Stimulated activated CD4-positive, alpha-beta T cell treated with anti-CD3 and anti-CD28 coated beads, Interleukin-1b, Interleukin-23, amount 100 ng/mL, for 24 hours (primary cell): ENCODE results near the gene PDK1.
A peak's percentile ranks its signal among the peaks of the same experiment; 100 is the strongest.
"Not testable (repeated sequence)": the region's sequence is repeated elsewhere in the genome, so short reads cannot be mapped to it uniquely, and the experiment has no call there.

ENCODE experiments used
- DNase-seq, 4 experiments: peaks; one replicate each; pipeline ENCODE4 v3.0.0-alpha.2; 2020; ENCODE audit warnings: low read depth in 4 of 4, low spot score in 1 of 4

The PDK1 gene

GRCh38 chr2:172552547-172553291 lies 3.2 kb upstream of the PDK1 start:
- no peak for DNase-seq

GRCh38 chr2:172554352-172555271 lies 1.3 kb upstream of the PDK1 start:
- no peak for DNase-seq

GRCh38 chr2:172555272-172555521 lies 693 bp upstream of the PDK1 start:
- DNase-seq, result no peak

- peak; percentile 16 to 62 (median 44) for DNase-seq
Measured at GRCh38 chr2:172556284-172557033, 569 bp downstream of the PDK1 start.

DNA sequence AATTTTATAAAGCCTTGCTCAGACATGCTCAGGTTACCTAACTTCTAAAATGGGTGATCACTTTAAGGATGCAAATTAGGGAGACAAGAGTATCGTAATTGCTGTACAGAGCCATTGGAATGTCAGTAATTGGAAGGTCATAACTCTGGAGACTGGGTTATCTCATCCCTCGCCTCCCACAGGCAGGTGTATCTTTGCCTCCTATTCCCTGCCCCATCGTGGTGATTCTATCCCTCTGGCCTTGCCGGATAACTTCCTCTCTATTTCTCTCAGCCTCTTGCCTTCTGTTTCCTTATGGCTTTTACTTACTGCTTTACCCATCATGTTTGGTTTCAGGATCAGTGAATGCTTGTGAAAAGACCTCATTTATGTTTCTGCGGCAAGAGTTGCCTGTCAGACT lies 2.5 kb downstream of the PDK1 start:
- no peak for DNase-seq

DNA sequence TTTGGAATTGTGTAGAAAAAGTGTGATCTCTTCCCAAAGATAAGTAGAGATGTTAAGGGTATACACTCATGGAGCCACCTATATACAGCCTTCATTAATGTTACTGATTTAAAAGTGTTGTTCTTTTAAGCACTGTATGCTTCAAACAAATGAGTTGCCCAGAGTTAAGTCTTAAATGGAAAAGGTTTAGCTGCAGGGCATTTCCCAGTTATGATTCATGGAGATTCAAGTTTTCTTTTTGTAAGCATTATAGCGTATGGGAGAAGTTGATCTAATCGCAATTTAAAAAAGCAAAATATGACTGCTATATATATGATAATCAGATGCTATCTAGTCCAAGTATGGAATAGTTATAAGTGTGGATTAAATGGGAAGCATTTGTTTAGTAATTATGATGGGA lies 4.8 kb downstream of the PDK1 start:
- no peak for DNase-seq

- no peak for DNase-seq
Measured at GRCh38 chr2:172561270-172561669, 5.4 kb downstream of the PDK1 start.

DNA sequence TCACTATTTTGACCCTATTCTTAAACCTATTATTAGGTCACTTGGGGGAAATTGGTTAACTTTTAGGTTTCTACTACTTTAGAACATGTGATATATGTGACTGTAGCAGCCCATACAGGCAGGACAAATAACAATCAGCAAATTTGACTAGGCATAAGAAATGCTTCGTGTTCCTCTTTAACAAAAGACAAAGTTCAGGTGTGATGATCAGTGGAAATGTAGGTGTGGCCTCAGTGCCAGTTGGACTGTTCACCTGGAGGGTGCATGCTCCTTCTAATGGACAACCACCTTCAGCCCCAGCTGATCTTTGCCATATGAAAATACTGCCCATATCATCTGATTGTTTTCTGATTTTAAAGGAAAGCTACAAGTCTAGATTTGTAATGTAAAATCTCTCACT lies 6.4 kb downstream of the PDK1 start:
- DNase-seq, result no peak

DNA sequence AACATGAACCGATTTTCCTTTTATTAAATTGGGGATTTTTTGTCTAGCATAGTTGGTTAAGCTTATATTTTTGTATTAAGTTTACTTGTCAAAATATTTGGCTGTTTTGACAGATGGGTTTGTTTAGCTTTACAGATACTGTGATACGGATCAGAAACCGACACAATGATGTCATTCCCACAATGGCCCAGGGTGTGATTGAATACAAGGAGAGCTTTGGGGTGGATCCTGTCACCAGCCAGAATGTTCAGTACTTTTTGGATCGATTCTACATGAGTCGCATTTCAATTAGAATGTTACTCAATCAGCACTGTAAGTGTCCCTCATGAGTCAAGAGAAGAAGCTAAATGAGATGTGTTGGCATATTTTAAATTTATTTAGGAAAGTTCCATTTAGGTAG lies 8.5 kb downstream of the PDK1 start:
- no peak for DNase-seq

DNA sequence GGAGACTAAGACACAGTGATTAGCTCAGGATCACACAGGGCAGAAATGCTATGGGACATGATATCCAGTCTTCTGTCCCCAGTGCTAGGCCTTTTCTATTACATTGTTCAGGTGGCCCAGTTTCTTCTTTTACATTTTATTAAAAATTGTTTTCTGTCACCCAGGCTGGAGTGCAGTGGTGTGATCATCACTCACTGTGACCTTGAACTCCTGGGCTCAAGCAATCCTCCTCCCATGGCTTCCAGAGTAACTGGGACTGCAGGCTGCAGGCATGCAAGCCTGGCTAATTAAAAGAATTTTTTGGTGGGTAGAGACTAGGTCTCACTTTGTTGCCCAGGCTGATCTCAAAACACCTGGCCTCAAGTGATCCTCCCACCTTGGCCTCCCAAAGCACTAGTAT lies 15.4 kb downstream of the PDK1 start:
- DNase-seq, result no peak

GRCh38 chr2:172572981-172573380 lies 17.1 kb downstream of the PDK1 start:
- no peak for DNase-seq

GRCh38 chr2:172574965-172575364 lies 19.1 kb downstream of the PDK1 start:
- no peak for DNase-seq

DNA sequence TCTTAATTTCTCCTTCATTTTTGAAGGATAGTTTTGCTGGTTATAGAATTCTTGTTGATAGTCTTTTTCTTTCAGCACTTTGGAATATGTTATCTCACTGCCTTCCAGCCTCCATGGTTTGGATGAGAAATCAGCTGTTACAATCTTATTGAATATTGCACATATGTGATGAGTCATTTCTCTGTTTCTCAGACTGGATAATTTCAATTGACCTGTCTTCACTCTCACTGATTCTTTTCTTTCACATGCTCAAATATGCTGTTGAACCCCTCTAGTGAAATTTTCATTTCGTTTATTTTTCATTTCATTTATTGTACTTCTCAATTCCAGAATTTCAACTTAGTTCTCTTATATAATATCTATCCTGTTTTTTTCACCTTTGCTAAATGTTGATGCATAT lies 22.2 kb downstream of the PDK1 start:
- no peak for DNase-seq

GRCh38 chr2:172578860-172579512 lies 23.1 kb downstream of the PDK1 start:
- no peak for DNase-seq

DNA sequence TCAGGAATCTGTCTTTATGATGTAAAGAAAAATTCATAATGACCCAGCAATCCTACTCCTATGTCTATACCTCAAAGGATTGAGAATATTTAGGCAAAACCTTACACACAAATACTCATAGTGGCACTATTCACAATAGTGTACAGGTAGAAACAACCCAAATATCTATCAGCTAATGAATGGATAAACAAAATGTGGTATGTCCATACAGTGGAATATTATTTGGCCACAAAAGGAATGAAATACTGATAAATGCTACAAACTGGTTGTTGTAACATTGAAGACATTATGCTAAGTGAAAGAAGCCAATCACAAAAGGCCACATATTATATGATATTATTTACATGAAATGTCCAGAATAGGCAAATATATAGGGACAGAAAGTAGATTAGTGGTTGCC lies 24.7 kb downstream of the PDK1 start:
- no peak for DNase-seq

DNA sequence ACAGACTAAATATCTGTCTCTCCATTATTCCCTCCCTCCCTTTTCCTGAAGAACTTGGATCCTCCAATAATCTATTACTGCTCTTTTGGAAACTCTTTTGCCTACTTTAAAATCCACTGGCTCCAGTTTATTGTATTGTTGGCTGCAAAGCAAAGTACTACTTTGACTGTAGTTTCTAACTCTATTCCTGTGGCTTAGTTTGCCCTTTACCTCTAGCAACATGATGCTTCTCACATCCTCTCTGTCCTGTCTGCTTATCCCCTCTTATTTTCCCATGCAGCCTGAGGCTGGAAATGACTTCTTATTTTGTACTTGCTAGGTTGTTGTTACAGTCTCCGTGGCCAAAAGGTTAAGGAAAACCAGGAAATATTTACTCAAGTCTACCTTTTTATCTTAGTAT lies 26.8 kb downstream of the PDK1 start:
- DNase-seq, result no peak

GRCh38 chr2:172586245-172586891 lies 30.5 kb downstream of the PDK1 start:
- no peak for DNase-seq

- DNase-seq, result not testable (repeated sequence)
Measured at GRCh38 chr2:172587231-172587630, 31.3 kb downstream of the PDK1 start.

DNA sequence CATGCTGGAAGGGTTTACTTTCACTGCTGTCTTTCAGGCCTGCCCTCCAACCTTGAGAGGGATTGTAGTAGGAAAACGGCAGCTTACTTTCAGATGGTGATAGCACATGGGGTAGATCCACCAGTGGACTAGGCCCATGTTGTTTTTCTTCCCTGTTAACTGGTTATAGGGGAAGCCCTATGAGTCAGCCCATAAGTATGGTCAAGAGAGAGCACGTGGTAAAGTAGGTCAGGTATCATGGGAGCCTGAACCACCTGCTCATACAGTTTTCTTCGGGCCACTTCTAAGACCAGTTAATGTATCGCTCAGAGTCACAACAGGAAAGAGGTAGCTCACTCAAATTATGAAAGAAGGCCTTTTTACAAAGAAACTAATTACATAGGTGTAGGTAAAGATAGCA lies 33.0 kb downstream of the PDK1 start:
- DNase-seq, result no peak

DNA sequence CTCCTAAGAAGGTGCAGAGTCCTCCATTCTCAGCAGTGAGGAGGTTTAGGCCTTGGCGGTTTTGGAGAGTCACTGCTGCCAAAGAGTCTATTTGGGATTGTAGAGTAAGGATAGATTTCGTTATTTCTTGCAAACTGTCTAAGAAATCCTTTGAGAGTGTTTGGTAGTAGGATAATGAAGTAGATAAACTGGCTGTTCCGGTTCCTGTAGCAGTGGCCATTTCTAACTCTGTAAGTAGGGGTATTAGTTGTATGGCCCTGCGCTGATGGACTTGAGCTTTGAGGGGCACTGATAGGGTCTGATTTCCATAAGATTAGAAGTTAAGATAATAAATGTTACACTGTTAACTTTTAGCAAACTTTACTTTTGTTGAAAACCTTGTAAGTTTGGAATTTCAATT lies 35.5 kb downstream of the PDK1 start:
- not testable (repeated sequence) for DNase-seq

DNA sequence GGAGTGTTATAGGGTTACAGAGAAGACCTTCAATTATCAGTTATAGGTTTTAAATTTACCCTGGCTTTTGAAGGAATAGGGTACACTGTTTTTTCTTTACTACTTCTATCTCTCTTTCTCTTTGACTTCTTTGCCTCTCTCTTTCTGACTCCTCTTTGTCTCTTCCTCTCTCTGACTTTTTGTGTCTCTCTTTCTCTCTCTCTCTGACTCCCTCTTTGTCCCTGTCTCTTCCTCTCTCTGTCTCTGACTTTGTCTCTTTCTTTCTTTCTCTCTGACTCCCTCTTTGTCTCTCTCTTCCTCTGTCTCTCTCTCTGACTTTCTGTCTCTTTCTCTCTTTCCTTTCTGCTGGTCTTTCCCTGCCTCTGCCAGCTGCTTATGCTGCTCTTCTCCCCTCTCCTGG lies 36.3 kb downstream of the PDK1 start:
- DNase-seq, result not testable (repeated sequence)
